ENCODE data around the gene CHSY3. TPM values are rescaled to one million over a fixed set of nuclear protein-coding genes. Genes with fewer than 3 reads are reported as not detected.

Gene CHSY3
- polyA plus RNA-seq, 1 donor from 2014 or later: 0.40 TPM

GRCh38 chr5:130043834-130044233 lies 139.6 kb downstream of the CHSY3 start:
- Histone ChIP-seq H3K4me3 (ENCODE audit: low read length) (no peak overlapping the region), H3K9me2 (ENCODE audit: insufficient read depth, low read length) (no peaks in the 10 kb centered on the region), H3K27ac (ENCODE audit: low read length) (no peak overlapping the region), H3K9ac (ENCODE audit: low read length) (no peak overlapping the region), H3K4me2 (ENCODE audit: low read length) (no peak overlapping the region), H3K27me3 (ENCODE audit: insufficient read depth, low read depth, low read length) (no peaks in the 10 kb centered on the region), H3F3A (ENCODE audit: insufficient read depth, low read length, poor library complexity, severe bottlenecking) (no peaks in the 10 kb centered on the region), H2AFZ (ENCODE audit: low read depth, low read length) (no peak overlapping the region), H4K20me1 (ENCODE audit: insufficient read depth) (no peaks in the 10 kb centered on the region), H3K36me3 (ENCODE audit: insufficient read depth, low read length) (no peaks in the 10 kb centered on the region), H3K9me3 (ENCODE audit: low read length) (no peaks in the 10 kb centered on the region), H3K79me2 (replicated peaks; ENCODE audit: insufficient read depth, low read length) (no peaks in the 10 kb centered on the region)
- TF ChIP-seq EZH2 (IDR thresholded peaks at IDR 0.05; ENCODE audit: borderline replicate concordance, insufficient read depth, low read length, poor library complexity, severe bottlenecking): no peak
- no peak for TF ChIP-seq EP300 (conservative IDR thresholded peaks at IDR 0.05; ENCODE audit: poor library complexity, severe bottlenecking)
- no peak for TF ChIP-seq RAD21 (conservative IDR thresholded peaks at IDR 0.05)
- TF ChIP-seq REST (IDR thresholded peaks at IDR 0.05; ENCODE audit: borderline replicate concordance): no peak
- TF ChIP-seq POLR2AphosphoS5 (IDR thresholded peaks at IDR 0.05): no peak
- TF ChIP-seq CTCF (IDR thresholded peaks at IDR 0.05; ENCODE audit: poor library complexity, severe bottlenecking): no peak
- no peak for TF ChIP-seq TAF1 (IDR thresholded peaks at IDR 0.05; ENCODE audit: low read depth)
- no peak for TF ChIP-seq SMC3 (conservative IDR thresholded peaks at IDR 0.05; ENCODE audit: poor library complexity)
- no peak for TF ChIP-seq MXI1 (conservative IDR thresholded peaks at IDR 0.05; ENCODE audit: poor library complexity, severe bottlenecking)

- Histone ChIP-seq H3K9ac (ENCODE audit: low read length) (no peak overlapping the region), H3K27me3 (ENCODE audit: insufficient read depth, low read depth, low read length) (no peaks in the 10 kb centered on the region), H3K36me3 (ENCODE audit: insufficient read depth, low read length) (no peaks in the 10 kb centered on the region), H3K9me2 (ENCODE audit: insufficient read depth, low read length) (no peaks in the 10 kb centered on the region), H3K27ac (ENCODE audit: low read length) (no peak overlapping the region), H3F3A (ENCODE audit: insufficient read depth, low read length, poor library complexity, severe bottlenecking) (no peaks in the 10 kb centered on the region), H3K9me3 (ENCODE audit: low read length) (no peaks in the 10 kb centered on the region), H3K4me3 (ENCODE audit: low read length) (no peak overlapping the region), H3K4me2 (ENCODE audit: low read length) (no peak overlapping the region), H2AFZ (ENCODE audit: low read depth, low read length) (no peak overlapping the region), H3K79me2 (replicated peaks; ENCODE audit: insufficient read depth, low read length) (no peaks in the 10 kb centered on the region), H4K20me1 (ENCODE audit: insufficient read depth) (no peaks in the 10 kb centered on the region)
- TF ChIP-seq MXI1 (conservative IDR thresholded peaks at IDR 0.05; ENCODE audit: poor library complexity, severe bottlenecking): no peak
- TF ChIP-seq CTCF (IDR thresholded peaks at IDR 0.05; ENCODE audit: poor library complexity, severe bottlenecking): no peak
- TF ChIP-seq REST (IDR thresholded peaks at IDR 0.05; ENCODE audit: borderline replicate concordance): no peak
- no peak for TF ChIP-seq SMC3 (conservative IDR thresholded peaks at IDR 0.05; ENCODE audit: poor library complexity)
- no peak for TF ChIP-seq POLR2AphosphoS5 (IDR thresholded peaks at IDR 0.05)
- TF ChIP-seq TAF1 (IDR thresholded peaks at IDR 0.05; ENCODE audit: low read depth): no peak
- TF ChIP-seq RAD21 (conservative IDR thresholded peaks at IDR 0.05): no peak
- TF ChIP-seq EZH2 (IDR thresholded peaks at IDR 0.05; ENCODE audit: borderline replicate concordance, insufficient read depth, low read length, poor library complexity, severe bottlenecking): no peak
- no peak for TF ChIP-seq EP300 (conservative IDR thresholded peaks at IDR 0.05; ENCODE audit: poor library complexity, severe bottlenecking)
Measured at GRCh38 chr5:130045334-130045733, 141.1 kb downstream of the CHSY3 start.

All from neural cell (in vitro differentiated cells).